H1 (cell line): ENCODE measurements around the gene CDH15. TPM values are rescaled to one million over a fixed set of nuclear protein-coding genes. Genes with fewer than 3 reads are reported as not detected.

Source experiments
- CTCF ChIA-PET: fragments of 300-600 bp; sonication (Branson Sonifier 250); formaldehyde crosslinking; loops from one replicate; lab custom pipeline; 2021; ENCODE audit not compliant: partially characterized antibody; lab: Charles Lee
- POLR2A ChIA-PET: fragments of 300-600 bp; sonication (Branson Sonifier 250); formaldehyde crosslinking; loops from one replicate; lab custom pipeline; 2021; ENCODE audit warnings: inconsistent platforms; ENCODE audit not compliant: partially characterized antibody; lab: Charles Lee
- DNase-seq, 2 experiments: peaks; one replicate each; pipeline versions ENCODE4 v3.0.0 to v3.0.0-alpha.2; 2010 to 2022; ENCODE audit warnings: low spot score in 2 of 2, low read depth in 1 of 2, mixed read lengths in 1 of 2
- FAIRE-seq: peaks from 2 replicates; lab custom pipeline; 2011; peaks lifted over from hg19 to GRCh38; lab: Jason Lieb, UNC
- H2AFZ ChIP-seq: 2 replicates; pipeline ENCODE4 v1.8.1; 2012; ENCODE audit warnings: low read length, inconsistent platforms
- H2AK5ac ChIP-seq: 2 replicates; pipeline ENCODE4 v1.6.1; 2013; ENCODE audit warnings: low read depth, low read length
- H2BK120ac ChIP-seq: replicated peaks from 2 replicates; pipeline ENCODE3; 2013; ENCODE audit warnings: low read depth, low read length, inconsistent platforms
- H2BK12ac ChIP-seq: 2 replicates; pipeline ENCODE4 v1.6.1; 2013; ENCODE audit warnings: low read depth, low read length
- H2BK15ac ChIP-seq: 2 replicates; pipeline ENCODE4 v1.6.1; 2013; ENCODE audit warnings: low read length
- H2BK20ac ChIP-seq: 2 replicates; pipeline ENCODE4 v1.6.1; 2013; ENCODE audit warnings: low read length
- H2BK5ac ChIP-seq: 2 replicates; pipeline ENCODE4 v1.6.1; 2013; ENCODE audit warnings: low read depth, low read length
- H3K14ac ChIP-seq: 2 replicates; pipeline ENCODE4 v1.6.1; 2013; ENCODE audit warnings: inconsistent platforms; ENCODE audit not compliant: insufficient read length
- H3K18ac ChIP-seq: 2 replicates; pipeline ENCODE4 v1.6.1; 2013; ENCODE audit warnings: low read length; ENCODE audit errors: extremely low read depth
- H3K23ac ChIP-seq: 2 replicates; pipeline ENCODE4 v1.6.1; 2013; ENCODE audit warnings: inconsistent platforms; ENCODE audit not compliant: insufficient read length
- H3K23me2 ChIP-seq: 2 replicates; pipeline ENCODE4 v1.6.1; 2013; ENCODE audit warnings: low read depth, low read length
- H3K27ac ChIP-seq: 2 replicates; pipeline ENCODE4 v1.6.1; 2011; ENCODE audit warnings: low read depth, low read length, inconsistent platforms
- H3K27me3 ChIP-seq, 4 experiments: replicated peaks in 1 of 4; 1 replicate in 1 of 4; 2 replicates in 3 of 4; pipeline versions ENCODE4 v1.6.1 to v1.8.1; 2011 to 2013; ENCODE audit warnings: low read length in 3 of 4, mild to moderate bottlenecking in 3 of 4, inconsistent platforms in 2 of 4, mixed read lengths in 2 of 4, moderate library complexity in 1 of 4; ENCODE audit not compliant: control insufficient read depth in 3 of 4, insufficient read depth in 3 of 4; ENCODE audit errors: extremely low read depth in 1 of 4
- H3K36me3 ChIP-seq, 4 experiments: 2 replicates each; pipeline versions ENCODE4 v1.6.1 to v1.8.1; 2011 to 2013; ENCODE audit warnings: mild to moderate bottlenecking in 4 of 4, low read length in 3 of 4, moderate library complexity in 2 of 4, control low read depth in 1 of 4, inconsistent platforms in 1 of 4; ENCODE audit not compliant: insufficient read depth in 4 of 4, control insufficient read depth in 2 of 4
- H3K4ac ChIP-seq: replicated peaks from 2 replicates; pipeline ENCODE3; 2013; ENCODE audit warnings: low read length, low read depth, mixed read lengths, inconsistent platforms; ENCODE audit not compliant: insufficient read length
- H3K4me1 ChIP-seq, 4 experiments: replicated peaks in 1 of 4; 1 replicate in 1 of 4; 2 replicates in 3 of 4; pipeline versions ENCODE4 v1.6.1 to v1.8.1; 2011 to 2013; ENCODE audit warnings: low read length in 3 of 4, inconsistent platforms in 2 of 4, mixed read lengths in 1 of 4; ENCODE audit not compliant: insufficient read depth in 4 of 4, control insufficient read depth in 3 of 4
- H3K4me2 ChIP-seq, 2 experiments: 2 replicates each; pipeline versions ENCODE4 v1.6.1 to v1.8.1; 2011 to 2013; ENCODE audit warnings: low read depth in 2 of 2, low read length in 2 of 2, control low read depth in 1 of 2, inconsistent platforms in 1 of 2, mild to moderate bottlenecking in 1 of 2; ENCODE audit not compliant: insufficient read depth in 1 of 2
- H3K4me3 ChIP-seq, 4 experiments: fragments of 200-600, 300-600 bp in 1 of 4; sonication (generic), shearing (Covaris generic), sonication (Bioruptor Twin) in 1 of 4; 2 replicates each; pipeline versions ENCODE4 v1.5.1 to v1.8.1; 2011 to 2016; ENCODE audit warnings: low read length in 4 of 4, low read depth in 3 of 4, control low read depth in 2 of 4, inconsistent platforms in 2 of 4, mild to moderate bottlenecking in 2 of 4, mixed read lengths in 1 of 4, moderate library complexity in 1 of 4; ENCODE audit not compliant: insufficient read depth in 2 of 4; ENCODE audit errors: extremely low read depth in 1 of 4
- H3K56ac ChIP-seq: replicated peaks from 2 replicates; pipeline ENCODE3; 2013; ENCODE audit warnings: low read depth, mild to moderate bottlenecking, mixed read lengths, low read length, inconsistent platforms; ENCODE audit not compliant: insufficient read length
- H3K79me1 ChIP-seq: 2 replicates; pipeline ENCODE4 v1.6.1; 2013; ENCODE audit warnings: low read depth, low read length, control low read depth
- H3K79me2 ChIP-seq, 2 experiments: 2 replicates each; pipeline versions ENCODE4 v1.6.1 to v1.8.1; 2012 to 2013; ENCODE audit warnings: low read length in 2 of 2, mild to moderate bottlenecking in 2 of 2, inconsistent platforms in 1 of 2; ENCODE audit not compliant: insufficient read depth in 2 of 2, control insufficient read depth in 1 of 2
- H3K9ac ChIP-seq, 4 experiments: replicated peaks in 1 of 4; 1 replicate in 1 of 4; 2 replicates in 3 of 4; pipeline versions ENCODE4 v1.6.1 to v1.8.1; 2011 to 2013; ENCODE audit warnings: low read depth in 3 of 4, low read length in 3 of 4, control low read depth in 2 of 4, mild to moderate bottlenecking in 2 of 4, moderate library complexity in 2 of 4, inconsistent platforms in 1 of 4; ENCODE audit errors: extremely low read depth in 1 of 4
- H3K9me3 ChIP-seq, 2 experiments: 2 replicates each; pipeline versions ENCODE4 v1.6.1 to v1.8.1; 2012 to 2013; ENCODE audit warnings: mild to moderate bottlenecking in 2 of 2, moderate library complexity in 2 of 2, control low read depth in 1 of 2, inconsistent platforms in 1 of 2, low read depth in 1 of 2, low read length in 1 of 2, mixed read lengths in 1 of 2; ENCODE audit not compliant: insufficient read depth in 2 of 2
- H4K20me1 ChIP-seq, 2 experiments: replicated peaks in 1 of 2; 2 replicates each; pipeline versions ENCODE3 to v1.8.1; 2011 to 2013; ENCODE audit warnings: inconsistent platforms in 2 of 2, low read length in 2 of 2, mild to moderate bottlenecking in 1 of 2; ENCODE audit not compliant: insufficient read depth in 2 of 2, control insufficient read depth in 1 of 2
- H4K5ac ChIP-seq: 2 replicates; pipeline ENCODE4 v1.6.1; 2013; ENCODE audit warnings: low read length, low read depth, mixed read lengths, inconsistent platforms; ENCODE audit not compliant: insufficient read length
- H4K8ac ChIP-seq: 2 replicates; pipeline ENCODE4 v1.8.0; 2013; ENCODE audit warnings: mild to moderate bottlenecking, moderate library complexity, low read length, inconsistent platforms; ENCODE audit not compliant: insufficient read depth; ENCODE audit errors: extremely low read depth
- H4K91ac ChIP-seq: replicated peaks from 2 replicates; pipeline ENCODE3; 2013; ENCODE audit warnings: low read length, mixed read lengths, inconsistent platforms; ENCODE audit not compliant: insufficient read length
- BCL11A ChIP-seq, 2 experiments: IDR thresholded peaks; one replicate each; pipeline ENCODE4 v1.6.1; 2011; ENCODE audit warnings: low read depth in 2 of 2, low read length in 2 of 2, mild to moderate bottlenecking in 2 of 2
- BRCA1 ChIP-seq: IDR thresholded peaks from 2 replicates; pipeline ENCODE4 v1.6.1; 2012; ENCODE audit warnings: low read depth, low read length, improper control_type of control experiment
- CHD2 ChIP-seq: IDR thresholded peaks from 2 replicates; pipeline ENCODE4 v1.6.1; 2012; ENCODE audit warnings: low read length, improper control_type of control experiment
- EZH2 ChIP-seq: fragments of 200-600 bp; sonication (generic); IDR thresholded peaks from 2 replicates; pipeline ENCODE4 v1.7.1; 2012; ENCODE audit warnings: low read depth, mild to moderate bottlenecking, moderate library complexity, low read length, inconsistent platforms; ENCODE audit not compliant: severe bottlenecking
- JUND ChIP-seq: IDR thresholded peaks from 2 replicates; pipeline ENCODE4 v1.6.1; 2011; ENCODE audit warnings: mild to moderate bottlenecking, improper control_type of control experiment, low read length
- NANOG ChIP-seq: IDR thresholded peaks from 2 replicates; pipeline ENCODE4 v1.6.1; 2011; ENCODE audit warnings: low read length, low read depth, mild to moderate bottlenecking, inconsistent platforms; ENCODE audit not compliant: insufficient read depth, poor library complexity, severe bottlenecking
- SIN3A ChIP-seq, 2 experiments: IDR thresholded peaks in 1 of 2; conservative IDR thresholded peaks in 1 of 2; 2 replicates each; pipeline ENCODE4 v1.6.1; 2011 to 2012; ENCODE audit warnings: low read length in 2 of 2, improper control_type of control experiment in 1 of 2, low read depth in 1 of 2, mild to moderate bottlenecking in 1 of 2
- SIRT6 ChIP-seq: IDR thresholded peaks from one replicate; pipeline ENCODE4 v1.7.1; 2012; ENCODE audit warnings: low read length, inconsistent platforms
- SIX5 ChIP-seq: IDR thresholded peaks from 2 replicates; pipeline ENCODE4 v1.6.1; 2011; ENCODE audit warnings: mild to moderate bottlenecking, low read depth, low read length
- SP2 ChIP-seq: IDR thresholded peaks from 2 replicates; pipeline ENCODE4 v1.6.1; 2012; ENCODE audit warnings: mild to moderate bottlenecking, low read length, inconsistent platforms
- SUZ12 ChIP-seq: fragments of 200-600 bp; sonication (generic); IDR thresholded peaks from 2 replicates; pipeline ENCODE4 v1.6.1; 2012; ENCODE audit warnings: mild to moderate bottlenecking, inconsistent platforms, low read length, moderate library complexity, mixed read lengths
- YY1 ChIP-seq: IDR thresholded peaks from 2 replicates; pipeline ENCODE4 v1.6.1; 2011; ENCODE audit warnings: low read depth, mild to moderate bottlenecking, low read length
- WGBS, 2 experiments: shearing (Covaris generic) in 1 of 2; methylation state at CpG; one replicate each; pipeline versions ENCODE4 v1.1.6 to v1.1.7; 2013 to 2015; ENCODE audit warnings: low lambda C conversion rate in 2 of 2, mixed read lengths in 2 of 2, inconsistent platforms in 1 of 2, low coverage in 1 of 2, missing lambda C conversion rate in 1 of 2; ENCODE audit not compliant: insufficient replicate concordance in 2 of 2, insufficient coverage in 1 of 2, insufficient read length in 1 of 2; ENCODE audit errors: extremely low coverage in 1 of 2, missing lambda C conversion rate in 1 of 2; 5-methylcytosine and 5-hydroxymethylcytosine counted together
- polyA plus RNA-seq, 7 experiments: library from polyadenylated mRNA; depleted of rRNA in 3 of 7; stranded (reverse) in 5 of 7; unstranded in 2 of 7; fragments of >200 nt in 5 of 7; fragments of 200-250 nt in 2 of 7; gene quantifications; 1 replicate in 5 of 7; 2 replicates in 1 of 7; 4 replicates in 1 of 7; pipeline versions ENCODE4 v1.2.1 to v1.2.3, GENCODE V29; 2011 to 2013; ENCODE audit warnings: missing spikeins in 2 of 7, mixed read lengths in 2 of 7
- total RNA-seq: library from RNA; stranded (reverse); fragmentation: NEBNext Ultra II Directional; extraction: Animal tissue kit (Norgen Biotek cat#: 25700); gene quantifications from 2 replicates; pipeline ENCODE4 v1.2.1, GENCODE V29; 2021
- TF ChIP-seq, protein P1 (sequence below): IDR thresholded peaks from 2 replicates; pipeline ENCODE4 v1.6.1; 2011; ENCODE audit warnings: low read depth, mild to moderate bottlenecking, low read length; ENCODE audit not compliant: insufficient read depth

Gene CDH15
- total and polyA plus RNA-seq, 2 of the 8 experiments (the other 6 are each of a cell fraction or from before 2014, with no cell fraction given) = 0.50 to 0.82 TPM

DNA sequence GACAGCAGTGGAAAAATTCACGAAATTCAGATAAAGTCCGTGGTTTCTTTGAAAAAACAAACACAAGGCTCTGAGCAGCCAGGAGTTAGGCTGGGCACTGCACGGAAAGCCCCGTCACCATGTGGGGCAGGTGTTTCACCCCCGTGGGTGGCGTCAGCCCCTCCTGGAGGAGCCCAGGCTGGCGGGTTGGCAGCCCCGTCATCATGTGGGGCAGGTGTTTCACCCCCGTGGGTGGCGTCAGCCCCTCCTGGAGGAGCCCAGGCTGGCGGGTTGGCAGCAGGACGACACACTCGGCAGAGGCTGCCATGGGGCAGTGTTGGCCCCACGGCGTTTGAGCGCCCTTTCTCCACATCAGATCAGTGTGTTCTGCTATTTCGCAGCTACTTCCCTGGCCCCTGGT, 39.8 kb upstream of the CDH15 start:
- H3K4me1 ChIP-seq = no peaks in the 10 kb centered on the region
- no peak overlapping the region for H2AFZ ChIP-seq
- H3K4ac ChIP-seq = no peak overlapping the region
- 90% methylated on average over 15 of the region's 17 CpGs; no CpG with 5 or more reads in 1 of the 2 experiments for WGBS, 2 experiments
- H3K4me2 ChIP-seq = no peak overlapping the region
- no peak overlapping the region for H3K27ac ChIP-seq
- no peak overlapping the region for H3K23ac ChIP-seq
- no peaks in the 10 kb centered on the region; a peak in 1 of 4 replicates for H3K9me3 ChIP-seq
- CTCF ChIA-PET = interaction anchor here (2.8 kb wide), 1 partner anchor 35 kb away, joined by 10 read pairs; no protein-coding TSS in a partner anchor
- H3K79me2 ChIP-seq = no peaks in the 10 kb centered on the region
- FAIRE-seq (no peak), DNase-seq (no peak)
- no peak overlapping the region for H3K9ac ChIP-seq
- POLR2A ChIA-PET = interaction anchor here (0.7 kb wide), 1 partner anchor 191 kb away, joined by 3 read pairs; no protein-coding TSS in a partner anchor
- H2AK5ac ChIP-seq = no peak overlapping the region
- no peak overlapping the region for H3K56ac ChIP-seq
- no peak overlapping the region for H4K91ac ChIP-seq
- no peak overlapping the region for H2BK20ac ChIP-seq
- H3K14ac ChIP-seq = no peak overlapping the region
- peaks cover 0 to 5% of the 10 kb centered on the region in 2 experiments for H4K20me1 ChIP-seq
- no peak overlapping the region for H3K4me3 ChIP-seq
- no peak overlapping the region for H2BK120ac ChIP-seq
- no peak overlapping the region for H2BK5ac ChIP-seq
- H4K5ac ChIP-seq = no peak overlapping the region
- no peak overlapping the region for H4K8ac ChIP-seq
- H2BK12ac ChIP-seq = no peak overlapping the region
- no peak overlapping the region for H3K18ac ChIP-seq
- no peaks in the 10 kb centered on the region for H3K23me2 ChIP-seq
- H2BK15ac ChIP-seq = no peak overlapping the region
- no peaks in the 10 kb centered on the region for H3K79me1 ChIP-seq
- H3K36me3 ChIP-seq = peaks cover 0 to 15% (median 10%) of the 10 kb centered on the region in 4 experiments; a peak in 4 of 8 replicates
- H3K27me3 ChIP-seq = no peaks in the 10 kb centered on the region
- no peak for TF ChIP-seq SP2
- TF ChIP-seq NANOG = no peak
- no peak for TF ChIP-seq JUND
- no peak for TF ChIP-seq SIX5
- no peak for TF ChIP-seq YY1
- TF ChIP-seq SIRT6 = no peak
- TF ChIP-seq CHD2 = no peak
- TF ChIP-seq SUZ12 = no peak
- TF ChIP-seq, protein P1, sequence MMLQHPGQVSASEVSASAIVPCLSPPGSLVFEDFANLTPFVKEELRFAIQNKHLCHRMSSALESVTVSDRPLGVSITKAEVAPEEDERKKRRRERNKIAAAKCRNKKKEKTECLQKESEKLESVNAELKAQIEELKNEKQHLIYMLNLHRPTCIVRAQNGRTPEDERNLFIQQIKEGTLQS = no peak
- no peak for TF ChIP-seq BCL11A (IDR thresholded peaks at IDR 0.05; ENCODE audit: low read depth in 2 of 2, low read length in 2 of 2)
- no peak for TF ChIP-seq BRCA1
- TF ChIP-seq EZH2 = no peak
- TF ChIP-seq SIN3A (conservative IDR thresholded peaks at IDR 0.05 in 1 of 2, IDR thresholded peaks at IDR 0.05 in 1 of 2; ENCODE audit: low read depth in 1 of 2, low read length in 2 of 2) = no peak
